H9 (cell line): ENCODE data around the gene HOXB1. TPM values are rescaled to one million over a fixed set of nuclear protein-coding genes. Genes with fewer than 3 reads are reported as not detected.
A peak's percentile ranks its signal among the peaks of the same experiment; 100 is the strongest.

Source experiments
- DNase-seq: peaks from one replicate; pipeline ENCODE4 v3.0.0-alpha.2; 2017
- H2AFZ ChIP-seq: one replicate; pipeline ENCODE4 v1.6.1; 2013; ENCODE audit warnings: mild to moderate bottlenecking, low read length, control low read depth, moderate library complexity
- H2AK5ac ChIP-seq: 2 replicates; pipeline ENCODE4 v1.6.1; 2013; ENCODE audit warnings: low read length, control low read depth, mixed read lengths; ENCODE audit not compliant: insufficient read length
- H2BK120ac ChIP-seq: one replicate; pipeline ENCODE4 v1.6.1; 2013; ENCODE audit warnings: low read depth, mild to moderate bottlenecking, low read length, control low read depth, inconsistent platforms; ENCODE audit not compliant: poor library complexity, severe bottlenecking
- H2BK12ac ChIP-seq: 2 replicates; pipeline ENCODE4 v1.6.1; 2013; ENCODE audit warnings: low read length, control low read depth, mixed read lengths, low read depth; ENCODE audit not compliant: insufficient read length
- H2BK15ac ChIP-seq: 2 replicates; pipeline ENCODE4 v1.6.1; 2013; ENCODE audit warnings: low read depth, low read length, control low read depth
- H2BK20ac ChIP-seq: one replicate; pipeline ENCODE4 v1.6.1; 2013; ENCODE audit warnings: low read depth, mild to moderate bottlenecking, low read length, control low read depth, inconsistent platforms; ENCODE audit not compliant: poor library complexity, severe bottlenecking
- H2BK5ac ChIP-seq: 2 replicates; pipeline ENCODE4 v1.6.1; 2013; ENCODE audit warnings: low read length, control low read depth, mixed read lengths; ENCODE audit not compliant: insufficient read length
- H3K14ac ChIP-seq: 2 replicates; pipeline ENCODE4 v1.6.1; 2013; ENCODE audit warnings: low read length, control low read depth; ENCODE audit not compliant: insufficient read depth
- H3K18ac ChIP-seq: 2 replicates; pipeline ENCODE4 v1.6.1; 2013; ENCODE audit warnings: low read depth, mild to moderate bottlenecking, mixed read lengths, low read length, control low read depth; ENCODE audit not compliant: insufficient read length
- H3K23ac ChIP-seq: 2 replicates; pipeline ENCODE4 v1.6.1; 2013; ENCODE audit warnings: low read length, control low read depth, mixed read lengths, low read depth; ENCODE audit not compliant: insufficient read length
- H3K23me2 ChIP-seq: 2 replicates; pipeline ENCODE4 v1.6.1; 2013; ENCODE audit warnings: low read depth, mild to moderate bottlenecking, mixed read lengths, low read length, control low read depth; ENCODE audit not compliant: insufficient read length, poor library complexity, severe bottlenecking
- H3K27ac ChIP-seq: 2 replicates; pipeline ENCODE4 v1.5.1; 2013; ENCODE audit warnings: low read length, control low read depth, mixed read lengths, low read depth; ENCODE audit not compliant: insufficient read length
- H3K27me3 ChIP-seq: 2 replicates; pipeline ENCODE4 v1.6.1; 2013; ENCODE audit warnings: low read length, control low read depth, inconsistent platforms; ENCODE audit not compliant: insufficient read depth
- H3K4ac ChIP-seq: 2 replicates; pipeline ENCODE4 v1.6.1; 2013; ENCODE audit warnings: low read depth, mild to moderate bottlenecking, control low read depth, inconsistent platforms, low read length, moderate library complexity
- H3K4me1 ChIP-seq: 2 replicates; pipeline ENCODE4 v1.6.1; 2013; ENCODE audit warnings: low read length, control low read depth, inconsistent platforms; ENCODE audit not compliant: insufficient read depth
- H3K4me2 ChIP-seq: 2 replicates; pipeline ENCODE4 v1.6.1; 2013; ENCODE audit warnings: low read length, control low read depth, mixed read lengths; ENCODE audit not compliant: insufficient read length, insufficient read depth
- H3K56ac ChIP-seq: 2 replicates; pipeline ENCODE4 v1.6.1; 2013; ENCODE audit warnings: low read depth, mild to moderate bottlenecking, mixed read lengths, low read length, control low read depth; ENCODE audit not compliant: insufficient read length
- H3K79me1 ChIP-seq: 2 replicates; pipeline ENCODE4 v1.6.1; 2013; ENCODE audit warnings: low read depth, mild to moderate bottlenecking, moderate library complexity, low read length, control low read depth, inconsistent platforms; ENCODE audit not compliant: insufficient read depth, poor library complexity, severe bottlenecking
- H3K79me2 ChIP-seq: 2 replicates; pipeline ENCODE4 v1.6.1; 2013; ENCODE audit warnings: low read length, control low read depth, inconsistent platforms; ENCODE audit not compliant: insufficient read depth
- H3K9ac ChIP-seq: 2 replicates; pipeline ENCODE4 v1.6.1; 2013; ENCODE audit warnings: low read length, control low read depth, mixed read lengths; ENCODE audit not compliant: insufficient read length; ENCODE audit errors: extremely low read depth
- H3K9me3 ChIP-seq: one replicate; pipeline ENCODE4 v1.6.1; 2013; ENCODE audit warnings: low read depth, low read length, inconsistent platforms; ENCODE audit not compliant: control insufficient read depth
- H3T11ph ChIP-seq: one replicate; pipeline ENCODE4 v1.6.1; 2013; ENCODE audit warnings: mild to moderate bottlenecking, low read length, control low read depth, inconsistent platforms
- H4K20me1 ChIP-seq: one replicate; pipeline ENCODE4 v1.6.1; 2013; ENCODE audit not compliant: control insufficient read depth, insufficient read length, insufficient read depth
- H4K5ac ChIP-seq: 2 replicates; pipeline ENCODE4 v1.6.1; 2013; ENCODE audit warnings: low read depth, mild to moderate bottlenecking, mixed read lengths, low read length, control low read depth; ENCODE audit not compliant: insufficient read length
- H4K8ac ChIP-seq: replicated peaks from 2 replicates; pipeline ENCODE4 v1.6.1; 2013; ENCODE audit warnings: low read length, control low read depth, mixed read lengths, low read depth; ENCODE audit not compliant: insufficient read length
- H4K91ac ChIP-seq: 2 replicates; pipeline ENCODE4 v1.6.1; 2013; ENCODE audit warnings: low read depth, mild to moderate bottlenecking, moderate library complexity, mixed read lengths, low read length, control low read depth; ENCODE audit not compliant: insufficient read length
- H3K27ac Mint-ChIP-seq, 3 experiments: 2 replicates in 2 of 3; 3 replicates in 1 of 3; pipeline ENCODE4 v1.8.0; 2020 to 2021; ENCODE audit warnings: mixed read lengths in 3 of 3, mild to moderate bottlenecking in 1 of 3, moderate library complexity in 1 of 3
- H3K27me3 Mint-ChIP-seq: 2 replicates; pipeline ENCODE4 v1.8.0; 2021; ENCODE audit warnings: low read depth, mild to moderate bottlenecking, moderate library complexity, mixed read lengths
- H3K36me3 Mint-ChIP-seq, 3 experiments: 2 replicates in 2 of 3; 3 replicates in 1 of 3; pipeline ENCODE4 v1.8.0; 2020 to 2021; ENCODE audit warnings: low read depth in 3 of 3, mixed read lengths in 3 of 3; ENCODE audit not compliant: insufficient read depth in 1 of 3
- H3K4me1 Mint-ChIP-seq, 2 experiments: 2 replicates each; pipeline ENCODE4 v1.8.0; 2020; ENCODE audit warnings: mixed read lengths in 2 of 2
- H3K4me3 Mint-ChIP-seq, 2 experiments: 2 replicates in 1 of 2; 3 replicates in 1 of 2; pipeline ENCODE4 v1.8.0; 2020 to 2021; ENCODE audit warnings: mild to moderate bottlenecking in 2 of 2, mixed read lengths in 2 of 2, moderate library complexity in 1 of 2
- H3K9me3 Mint-ChIP-seq, 2 experiments: 2 replicates in 1 of 2; 3 replicates in 1 of 2; pipeline ENCODE4 v1.8.0; 2020; ENCODE audit warnings: mild to moderate bottlenecking in 2 of 2, mixed read lengths in 2 of 2, moderate library complexity in 1 of 2
- CTCF ChIP-seq: fragments of 200-600 bp; sonication (generic); conservative IDR thresholded peaks from 3 replicates; pipeline ENCODE4 v1.8.0; 2021; ENCODE audit warnings: antibody characterized with exemption, mild to moderate bottlenecking
- WGBS: extraction: QIAGEN DNeasy Blood & Tissue Kit; methylation state at CpG from one replicate; pipeline ENCODE4 v1.1.7; 2013; ENCODE audit warnings: missing lambda C conversion rate, low lambda C conversion rate, mixed read lengths; ENCODE audit not compliant: insufficient read length; ENCODE audit errors: extremely low coverage; 5-methylcytosine and 5-hydroxymethylcytosine counted together
- total RNA-seq: library from RNA; stranded (reverse); gene quantifications from 2 replicates; pipeline ENCODE4 v1.2.1, GENCODE V29; 2021

Gene HOXB1
- total RNA-seq, 1 experiment from 2014 or later = not detected

GRCh38 chr17:48547808-48548522 is 17.2 kb upstream of the HOXB1 start:
- Histone ChIP-seq H2BK120ac (no peak overlapping the region), H3K23me2 (no peaks in the 10 kb centered on the region), H3K27ac (no peak overlapping the region), H3K4me1 (peaks cover 3% of the 10 kb centered on the region; the same call in 1 of the 2 replicates), H3T11ph (no peak overlapping the region), H3K9ac (no peak overlapping the region), H2BK20ac (no peak overlapping the region), H4K8ac (no peak overlapping the region), H2AK5ac (no peak overlapping the region), H2BK12ac (no peak overlapping the region), H3K79me1 (no peaks in the 10 kb centered on the region), H3K79me2 (no peaks in the 10 kb centered on the region), H4K91ac (no peak overlapping the region), H3K9me3 (no peaks in the 10 kb centered on the region), H3K4me2 (no peak overlapping the region), H2AFZ (no peak overlapping the region), H4K5ac (no peak overlapping the region), H3K4ac (no peak overlapping the region), H2BK15ac (no peak overlapping the region), H3K18ac (no peak overlapping the region), H2BK5ac (no peak overlapping the region), H3K56ac (no peak overlapping the region), H4K20me1 (peaks cover 3% of the 10 kb centered on the region), H3K14ac (no peak overlapping the region), H3K27me3 (peaks cover 92% of the 10 kb centered on the region), H3K23ac (no peak overlapping the region)
- no peak for DNase-seq
- Mint-ChIP-seq H3K36me3 (no peaks in the 10 kb centered on the region), H3K27ac (no peak overlapping the region), H3K27me3 (peaks cover 99% of the 10 kb centered on the region), H3K9me3 (peaks cover 5 to 15% of the 10 kb centered on the region in 2 experiments; a peak in 4 of 5 replicates), H3K4me3 (peak overlapping the region in 1 of 2 experiments; percentile 31; a peak in 1 of 5 replicates), H3K4me1 (peaks cover 36 to 64% of the 10 kb centered on the region in 2 experiments)
- TF ChIP-seq CTCF = no peak
- WGBS = no CpG with 5 or more reads among the region's 24 CpGs
